B cell (primary cell): Measurements from ENCODE around the gene MAP7D1. TPM values are rescaled to one million over a fixed set of nuclear protein-coding genes. Genes with fewer than 3 reads are reported as not detected.

ENCODE experiments used
- ATAC-seq: fragments of 200-7000 bp; cut with Tn5 transposase; one replicate; pipeline ENCODE4 v1.10.0; 2021; ENCODE audit warnings: low read depth, mild to moderate bottlenecking, moderate number of reproducible peaks, moderate library complexity
- CTCF ChIA-PET: fragments of 350-600 bp; sonication (Branson Sonifier 250); formaldehyde crosslinking; loops from one replicate; lab custom pipeline; 2021; ENCODE audit warnings: antibody characterized with exemption, inconsistent platforms; lab: Charles Lee
- POLR2A ChIA-PET: fragments of 350-600 bp; sonication (Branson Sonifier 250); formaldehyde crosslinking; loops from one replicate; lab custom pipeline; 2021; ENCODE audit warnings: antibody characterized with exemption; lab: Charles Lee
- DNase-seq: peaks from one replicate; pipeline ENCODE4 v3.0.0; 2013
- H2AFZ ChIP-seq: 2 replicates; pipeline ENCODE4 v1.6.1; 2012; ENCODE audit warnings: mild to moderate bottlenecking, low read depth, low read length; ENCODE audit not compliant: insufficient read depth, poor library complexity, severe bottlenecking
- H3K27ac ChIP-seq, 2 donors: 1 replicate in 1 of 2; 2 replicates in 1 of 2; pipeline ENCODE4 v1.5.1; 2012 to 2013; ENCODE audit warnings: low read length in 2 of 2, mild to moderate bottlenecking in 2 of 2, moderate library complexity in 1 of 2
- H3K27me3 ChIP-seq, 4 experiments: fragments of 200-600 bp in 1 of 4; sonication (generic) in 1 of 4; replicated peaks in 1 of 4; 1 replicate in 2 of 4; 2 replicates in 2 of 4; pipeline versions ENCODE4 v1.6.1 to v1.7.0; 2013 to 2016; ENCODE audit warnings: low read length in 3 of 4, mild to moderate bottlenecking in 2 of 4, mixed read lengths in 1 of 4, moderate library complexity in 1 of 4; ENCODE audit not compliant: insufficient read depth in 4 of 4, control insufficient read depth in 3 of 4; ENCODE audit errors: control extremely low read depth in 1 of 4
- H3K36me3 ChIP-seq, 2 experiments: replicated peaks in 1 of 2; 1 replicate in 1 of 2; 2 replicates in 1 of 2; pipeline versions ENCODE4 v1.6.1 to v1.7.1; 2013; ENCODE audit warnings: low read length in 1 of 2; ENCODE audit not compliant: insufficient read depth in 2 of 2, control insufficient read depth in 1 of 2; ENCODE audit errors: control extremely low read depth in 1 of 2, extremely low read depth in 1 of 2
- H3K4me1 ChIP-seq, 2 donors: fragments of 200-600 bp in 1 of 2; sonication (generic) in 1 of 2; 1 replicate in 1 of 2; 2 replicates in 1 of 2; pipeline versions ENCODE4 v1.5.1 to v1.6.1; 2013 to 2017; ENCODE audit warnings: low read length in 2 of 2; ENCODE audit not compliant: control insufficient read depth in 2 of 2, insufficient read depth in 2 of 2
- H3K4me2 ChIP-seq: replicated peaks from 2 replicates; pipeline ENCODE3; 2012; ENCODE audit warnings: mild to moderate bottlenecking, low read depth, low read length; ENCODE audit not compliant: poor library complexity, severe bottlenecking
- H3K4me3 ChIP-seq, 5 experiments: fragments of 200-600 bp in 1 of 5; sonication (generic) in 1 of 5; 1 replicate in 3 of 5; 2 replicates in 2 of 5; pipeline versions ENCODE4 v1.5.1 to v1.7.0; 2011 to 2016; ENCODE audit warnings: low read length in 4 of 5, mild to moderate bottlenecking in 4 of 5, low read depth in 2 of 5, control low read depth in 1 of 5, moderate library complexity in 1 of 5; ENCODE audit not compliant: insufficient read depth in 1 of 5; ENCODE audit errors: control extremely low read depth in 1 of 5, extremely low read depth in 1 of 5
- H3K79me2 ChIP-seq: fragments of 200-600 bp; sonication (generic); one replicate; pipeline ENCODE4 v1.6.0; 2016; ENCODE audit warnings: low read length; ENCODE audit not compliant: control insufficient read depth, insufficient read depth
- H3K9ac ChIP-seq: fragments of 200-600 bp; sonication (generic); 2 replicates; pipeline ENCODE4 v1.6.1; 2017; ENCODE audit warnings: mild to moderate bottlenecking, low read length, moderate library complexity
- H3K9me3 ChIP-seq, 3 donors: one replicate each; pipeline versions ENCODE4 v1.6.1 to v1.7.1; 2013; ENCODE audit warnings: low read length in 2 of 3; ENCODE audit not compliant: control insufficient read depth in 2 of 3, insufficient read depth in 1 of 3; ENCODE audit errors: control extremely low read depth in 1 of 3
- H4K20me1 ChIP-seq: 2 replicates; pipeline ENCODE4 v1.6.0; 2012; ENCODE audit warnings: mild to moderate bottlenecking, low read length; ENCODE audit not compliant: insufficient read depth, control insufficient read depth, poor library complexity, severe bottlenecking
- H3K27ac Mint-ChIP-seq: one replicate; pipeline ENCODE4 v1.8.0; 2021; ENCODE audit warnings: mixed read lengths
- H3K27me3 Mint-ChIP-seq: one replicate; pipeline ENCODE4 v1.8.0; 2021; ENCODE audit warnings: mixed read lengths
- H3K4me1 Mint-ChIP-seq: one replicate; pipeline ENCODE4 v1.8.0; 2021; ENCODE audit warnings: mixed read lengths
- H3K4me3 Mint-ChIP-seq: one replicate; pipeline ENCODE4 v1.8.0; 2021; ENCODE audit warnings: mixed read lengths
- H3K9me3 Mint-ChIP-seq: one replicate; pipeline ENCODE4 v1.8.0; 2022; ENCODE audit warnings: mixed read lengths; ENCODE audit not compliant: insufficient read depth
- CTCF ChIP-seq: fragments of 200-600 bp; IDR thresholded peaks from one replicate; pipeline ENCODE4 v1.8.0; 2022; ENCODE audit warnings: antibody characterized with exemption, mild to moderate bottlenecking
- EZH2 ChIP-seq: IDR thresholded peaks from 2 replicates; pipeline ENCODE4 v1.6.1; 2012; ENCODE audit warnings: borderline replicate concordance, low read depth, mild to moderate bottlenecking, moderate library complexity, low read length; ENCODE audit not compliant: insufficient read depth, poor library complexity, severe bottlenecking
- WGBS: methylation state at CpG from one replicate; pipeline ENCODE4 v1.1.5; 2013; ENCODE audit warnings: missing lambda C conversion rate; ENCODE audit not compliant: insufficient coverage; 5-methylcytosine and 5-hydroxymethylcytosine counted together
- intact Hi-C: fragments of 100-400 bp; cut with micrococcal nuclease; formaldehyde crosslinking; loops from one replicate; pipeline ENCODE4 v1.10.0; 2022
- polyA plus RNA-seq: library from polyadenylated mRNA; depleted of rRNA; stranded (reverse); fragments of >200 nt; gene quantifications from 2 replicates; pipeline ENCODE4 v1.2.3, GENCODE V29; 2012
- total RNA-seq, 2 donors: library from RNA; stranded (reverse); fragments of 120-200 nt in 1 of 2; gene quantifications; 1 replicate in 1 of 2; 2 replicates in 1 of 2; pipeline versions ENCODE4 v1.2.3 to v1.2.4, GENCODE V29; 2013 to 2022

Gene MAP7D1
- total and polyA plus RNA-seq, 2 donors (not counting 1 experiment from before 2014, with no cell fraction given) = 44.2 to 65.2 TPM

GRCh38 chr1:36149237-36149972 is 6.6 kb upstream of the MAP7D1 start, which contains the start of gene TRAPPC3:
Gene TRAPPC3 (minus strand): TSS chr1:36149486. CDS start chr1:36149378, 108 bp downstream.
- H3K27ac Mint-ChIP-seq = peak within 1 kb of the TSS; percentile 98
- TF ChIP-seq EZH2 = no peak
- TF ChIP-seq CTCF = peak; percentile 89
- ATAC-seq (peak; percentile 93), DNase-seq (peak; percentile 99)
- Histone ChIP-seq H2AFZ (peak within 1 kb of the TSS; percentile 82), H3K4me3 (peak within 1 kb of the TSS; percentile 74 to 84 (median 83)), H4K20me1 (no peaks in the 10 kb centered on the region), H3K79me2 (peaks cover 56% of the 10 kb centered on the region), H3K27ac (peak within 1 kb of the TSS; percentile 77 to 94), H3K4me2 (peak within 1 kb of the TSS; percentile 82), H3K9ac (peak within 1 kb of the TSS; percentile 77), H3K4me1 (peaks cover 32 to 41% of the 10 kb centered on the region in 2 donors), H3K9me3 (no peaks in the 10 kb centered on the region), H3K36me3 (peaks cover 4 to 7% of the 10 kb centered on the region in 2 experiments), H3K27me3 (no peaks in the 10 kb centered on the region)
- H3K9me3 Mint-ChIP-seq = no peaks in the 10 kb centered on the region
- intact Hi-C loops = loop anchor here (1.0 to 5.0 kb wide), 9 partner anchors 39 to 1543 kb away; partner anchors contain the start of genes ADPRS, CDCA8 and THRAP3
- H3K4me3 Mint-ChIP-seq = peak within 1 kb of the TSS; percentile 99
- WGBS = under 1% methylated on average over 62 of the region's 62 CpGs
- ChIA-PET POLR2A (interaction anchor here (0.6 to 2.7 kb wide), 12 partner anchors 12 to 315 kb away, joined by 3 to 27 read pairs (median 4); partner anchors contain the start of genes ADPRS, MRPS15 and THRAP3), CTCF (interaction anchor here (0.7 to 9.5 kb wide), 34 partner anchors 13 to 315 kb away, joined by 3 to 187 read pairs (median 6); partner anchors contain the start of genes ADPRS, AGO1, LSM10 and MRPS15)
- H3K27me3 Mint-ChIP-seq = no peaks in the 10 kb centered on the region
- H3K4me1 Mint-ChIP-seq = peaks cover 63% of the 10 kb centered on the region
